Measurements from ENCODE around the gene GSPT1. TPM values are rescaled to one million over a fixed set of nuclear protein-coding genes. Genes with fewer than 3 reads are reported as not detected.
A peak's percentile ranks its signal among the peaks of the same experiment; 100 is the strongest.

The GSPT1 gene
- total and polyA plus RNA-seq, 7 experiments from 2014 or later = 71.0 to 148 (median 96.7) TPM

DNA sequence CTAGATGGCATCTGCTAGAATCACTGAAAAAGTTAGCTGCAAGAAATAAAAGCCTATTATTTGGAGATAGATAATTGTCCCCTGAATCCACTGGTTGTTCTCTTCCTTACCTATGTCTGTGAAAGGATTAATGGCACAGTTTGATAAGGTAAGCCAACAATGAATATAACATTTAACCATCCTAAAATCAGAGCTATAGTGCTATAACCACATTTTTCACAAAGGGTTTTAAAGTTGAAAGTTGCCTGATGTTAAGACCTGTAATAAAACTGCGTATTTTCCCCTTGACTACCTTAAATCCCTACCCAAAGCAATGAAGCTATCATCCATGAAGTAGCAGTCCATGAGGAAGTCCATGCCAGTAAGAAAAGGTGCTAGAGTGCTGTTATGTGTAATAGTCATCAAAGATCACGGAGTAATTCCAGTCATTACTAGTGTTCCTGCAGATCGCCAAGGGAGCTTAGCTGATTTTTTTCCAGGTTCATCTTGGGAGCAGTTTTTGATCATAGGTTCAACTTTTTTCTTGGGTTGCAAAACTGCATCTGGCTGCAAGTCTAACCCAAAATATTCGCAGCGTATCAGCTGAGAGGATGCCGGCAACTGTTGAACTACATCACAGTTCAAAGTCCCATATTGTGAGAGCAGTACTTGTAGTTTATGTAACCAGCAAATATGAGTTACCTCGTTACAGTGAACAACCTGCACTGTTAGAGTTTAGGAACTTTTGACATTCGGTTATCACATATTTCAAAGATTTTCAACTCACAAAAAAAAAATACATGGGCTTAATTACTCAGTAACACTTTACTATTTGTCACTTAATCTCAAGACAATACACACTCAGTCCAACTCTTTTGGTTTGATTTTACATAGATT is 46.2 kb downstream of the GSPT1 start:
- ChIA-PET POLR2A (interaction anchor here (0.7 to 0.9 kb wide), 2 partner anchors 14 to 127 kb away, joined by 3 to 4 read pairs; partner anchors contain the start of gene TXNDC11), CTCF (no interaction called here)
- no peaks in the 10 kb centered on the region for H3K27me3 Mint-ChIP-seq
- H3K9me3 Mint-ChIP-seq = no peaks in the 10 kb centered on the region
- H3K36me3 ChIP-seq (ENCODE audit: control insufficient read depth in 2 of 3, insufficient read depth in 3 of 3, low read length in 3 of 3) = peaks cover 8 to 44% (median 10%) of the 10 kb centered on the region in 3 experiments
- ATAC-seq (no peak), DNase-seq (no peak)
- H3K36me3 Mint-ChIP-seq = peaks cover 0 to 10% (median 4%) of the 10 kb centered on the region in 5 donors
- no peak overlapping the region for H3K27ac ChIP-seq (ENCODE audit: low read depth, low read length)
- no peaks in the 10 kb centered on the region for H3K9me3 ChIP-seq (ENCODE audit: control insufficient read depth in 2 of 3, low read length in 3 of 3)
- intact Hi-C loops (cut with micrococcal nuclease) = no loop called here
- peak overlapping the region in 7 of 9 donors; percentile 1 to 56 (median 24) for H3K27ac Mint-ChIP-seq
- H3K4me3 Mint-ChIP-seq = no peak overlapping the region
- peaks cover 4 to 20% (median 12%) of the 10 kb centered on the region in 7 donors for H3K4me1 Mint-ChIP-seq
- no peaks in the 10 kb centered on the region for H3K27me3 ChIP-seq (ENCODE audit: control insufficient read depth in 2 of 2, insufficient read depth in 2 of 2, low read length in 2 of 2)
- H3K4me1 ChIP-seq (ENCODE audit: control insufficient read depth in 2 of 2, insufficient read depth in 2 of 2, low read length in 2 of 2) = no peaks in the 10 kb centered on the region
- no peak overlapping the region for H3K4me3 ChIP-seq (ENCODE audit: low read length)

DNA sequence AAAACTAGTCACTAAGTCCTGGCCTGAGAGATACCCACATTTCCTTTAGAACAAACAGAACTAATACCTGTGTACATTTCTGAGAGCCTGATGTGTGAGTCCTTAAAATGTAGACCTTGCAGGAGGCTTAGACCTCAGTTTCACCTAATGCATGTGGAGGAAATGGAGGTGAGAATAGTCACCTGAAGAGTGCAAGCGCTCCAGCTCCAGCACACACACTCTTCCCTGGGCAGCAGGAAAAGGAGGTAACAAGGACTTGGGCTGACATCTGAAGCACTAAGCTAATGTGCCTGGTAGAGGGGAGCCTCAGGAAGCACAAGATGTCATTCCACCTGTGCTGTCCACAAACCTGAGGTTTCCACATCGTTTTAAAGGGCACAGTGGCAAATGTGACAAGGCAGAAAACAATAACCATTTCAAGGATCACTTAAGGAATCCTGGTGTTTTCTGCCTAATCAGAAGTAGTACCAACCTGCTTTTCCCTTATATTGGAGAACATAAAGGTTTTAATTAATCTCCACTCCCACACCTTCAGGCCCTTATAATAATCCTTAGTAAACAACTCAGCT is 47.3 kb downstream of the GSPT1 start:
- intact Hi-C loops (cut with micrococcal nuclease) = no loop called here
- no peak overlapping the region for H3K4me3 Mint-ChIP-seq
- no peak overlapping the region for H3K4me3 ChIP-seq (ENCODE audit: low read length)
- peak overlapping the region in 6 of 9 donors; percentile 24 to 72 (median 48) for H3K27ac Mint-ChIP-seq
- POLR2A ChIA-PET = interaction anchor here (0.9 kb wide), 1 partner anchor 126 kb away, joined by 4 read pairs; the partner anchor contains the start of gene TXNDC11
- H3K27me3 Mint-ChIP-seq = no peaks in the 10 kb centered on the region
- H3K27me3 ChIP-seq (ENCODE audit: control insufficient read depth in 2 of 2, insufficient read depth in 2 of 2, low read length in 2 of 2) = no peaks in the 10 kb centered on the region
- DNase-seq (no peak), ATAC-seq (no peak)
- CTCF ChIA-PET = no interaction called here
- H3K36me3 Mint-ChIP-seq = peaks cover 0 to 10% (median 4%) of the 10 kb centered on the region in 5 donors
- peaks cover 0 to 36% (median 5%) of the 10 kb centered on the region in 3 experiments for H3K36me3 ChIP-seq (ENCODE audit: control insufficient read depth in 2 of 3, insufficient read depth in 3 of 3, low read length in 3 of 3)
- no peaks in the 10 kb centered on the region for H3K9me3 Mint-ChIP-seq
- H3K27ac ChIP-seq (ENCODE audit: low read depth, low read length) = peak overlapping the region; percentile 20
- H3K4me1 Mint-ChIP-seq = peaks cover 4 to 21% (median 12%) of the 10 kb centered on the region in 7 donors
- H3K9me3 ChIP-seq (ENCODE audit: control insufficient read depth in 2 of 3, low read length in 3 of 3) = no peaks in the 10 kb centered on the region
- no peaks in the 10 kb centered on the region for H3K4me1 ChIP-seq (ENCODE audit: control insufficient read depth in 2 of 2, insufficient read depth in 2 of 2, low read length in 2 of 2)

GRCh38 chr16:11862489-11862888 is 53.3 kb downstream of the GSPT1 start:
- Histone ChIP-seq H3K4me3 (ENCODE audit: low read length) (no peak overlapping the region), H3K27me3 (ENCODE audit: control insufficient read depth in 2 of 2, insufficient read depth in 2 of 2, low read length in 2 of 2) (no peaks in the 10 kb centered on the region), H3K27ac (ENCODE audit: low read depth, low read length) (no peak overlapping the region), H3K4me1 (ENCODE audit: control insufficient read depth in 2 of 2, insufficient read depth in 2 of 2, low read length in 2 of 2) (no peaks in the 10 kb centered on the region), H3K36me3 (ENCODE audit: control insufficient read depth in 2 of 3, insufficient read depth in 3 of 3, low read length in 3 of 3) (peaks cover 0 to 3% (median 0%) of the 10 kb centered on the region in 3 experiments), H3K9me3 (ENCODE audit: control insufficient read depth in 2 of 3, low read length in 3 of 3) (no peaks in the 10 kb centered on the region)
- Mint-ChIP-seq H3K9me3 (no peaks in the 10 kb centered on the region), H3K27me3 (no peaks in the 10 kb centered on the region), H3K4me1 (peaks cover 11 to 29% (median 24%) of the 10 kb centered on the region in 7 donors), H3K27ac (no peak overlapping the region), H3K4me3 (no peak overlapping the region), H3K36me3 (peaks cover 0 to 7% (median 3%) of the 10 kb centered on the region in 5 donors)
- no peak for DNase-seq
- intact Hi-C loops (cut with micrococcal nuclease) = no loop called here
- ATAC-seq = no peak
- ChIA-PET CTCF (no interaction called here), POLR2A (no interaction called here)

GRCh38 chr16:11857161-11857560 is 58.6 kb downstream of the GSPT1 start:
- Mint-ChIP-seq H3K27ac (peak overlapping the region in 1 of 9 donors; percentile 0), H3K27me3 (no peaks in the 10 kb centered on the region), H3K36me3 (peaks cover 6 to 14% (median 6%) of the 10 kb centered on the region in 5 donors), H3K9me3 (no peaks in the 10 kb centered on the region), H3K4me1 (peaks cover 22 to 53% (median 39%) of the 10 kb centered on the region in 7 donors), H3K4me3 (no peak overlapping the region)
- CTCF ChIA-PET = interaction anchor here (0.5 to 0.6 kb wide), 2 partner anchors 383 to 590 kb away, joined by 3 to 4 read pairs; no protein-coding TSS in a partner anchor
- POLR2A ChIA-PET = no interaction called here
- Histone ChIP-seq H3K27ac (ENCODE audit: low read depth, low read length) (no peak overlapping the region), H3K36me3 (ENCODE audit: control insufficient read depth in 2 of 3, insufficient read depth in 3 of 3, low read length in 3 of 3) (peaks cover 0 to 3% (median 0%) of the 10 kb centered on the region in 3 experiments), H3K4me3 (ENCODE audit: low read length) (no peak overlapping the region), H3K9me3 (ENCODE audit: control insufficient read depth in 2 of 3, low read length in 3 of 3) (no peaks in the 10 kb centered on the region), H3K4me1 (ENCODE audit: control insufficient read depth in 2 of 2, insufficient read depth in 2 of 2, low read length in 2 of 2) (peaks cover 10 to 14% of the 10 kb centered on the region in 2 donors), H3K27me3 (ENCODE audit: control insufficient read depth in 2 of 2, insufficient read depth in 2 of 2, low read length in 2 of 2) (no peaks in the 10 kb centered on the region)
- intact Hi-C loops (cut with micrococcal nuclease) = no loop called here
- DNase-seq (no peak), ATAC-seq (no peak)

GRCh38 chr16:11852092-11852809 is 63.5 kb downstream of the GSPT1 start:
- ChIA-PET CTCF (interaction anchor here (0.7 kb wide), 1 partner anchor 133 kb away, joined by 3 read pairs; no protein-coding TSS in a partner anchor), POLR2A (interaction anchor here (1.5 to 2.2 kb wide), 2 partner anchors 60 to 63 kb away, joined by 7 to 10 read pairs; partner anchors contain the start of gene GSPT1)
- Histone ChIP-seq H3K27ac (ENCODE audit: low read depth, low read length) (peak overlapping the region; percentile 89), H3K4me1 (ENCODE audit: control insufficient read depth in 2 of 2, insufficient read depth in 2 of 2, low read length in 2 of 2) (peaks cover 29 to 33% of the 10 kb centered on the region in 2 donors), H3K27me3 (ENCODE audit: control insufficient read depth in 2 of 2, insufficient read depth in 2 of 2, low read length in 2 of 2) (no peaks in the 10 kb centered on the region), H3K36me3 (ENCODE audit: control insufficient read depth in 2 of 3, insufficient read depth in 3 of 3, low read length in 3 of 3) (peaks cover 0 to 24% (median 8%) of the 10 kb centered on the region in 3 experiments), H3K4me3 (ENCODE audit: low read length) (peak overlapping the region; percentile 95), H3K9me3 (ENCODE audit: control insufficient read depth in 2 of 3, low read length in 3 of 3) (no peaks in the 10 kb centered on the region)
- peak overlapping the region; percentile 91 to 98 (median 97) for H3K27ac Mint-ChIP-seq
- H3K27me3 Mint-ChIP-seq = no peaks in the 10 kb centered on the region
- DNase-seq (peak in 1 of 9 donors; percentile 11), ATAC-seq (no peak)
- intact Hi-C loops (cut with micrococcal nuclease) = loop anchor here in 1 of 2 donors (5.0 kb wide), 1 partner anchor 215 kb away; no protein-coding TSS in a partner anchor
- H3K4me3 Mint-ChIP-seq = peak overlapping the region; percentile 94 to 99 (median 99)
- peaks cover 32 to 76% (median 66%) of the 10 kb centered on the region in 7 donors for H3K4me1 Mint-ChIP-seq
- peaks cover 3 to 23% (median 12%) of the 10 kb centered on the region in 5 donors for H3K36me3 Mint-ChIP-seq
- no peaks in the 10 kb centered on the region for H3K9me3 Mint-ChIP-seq

All from naive thymus-derived CD4-positive, alpha-beta T cell (primary cell).